Measurements from ENCODE around the gene ZNF385D.

GRCh38 chr3:21715662-21716061 lies 35.3 kb downstream of the ZNF385D start:
- TF ChIP-seq ZNF639 (CRISPR knock-in tag; conservative IDR thresholded peaks at IDR 0.05): no peak
- TF ChIP-seq RNF219 (CRISPR knock-in tag; IDR thresholded peaks at IDR 0.05): no peak
- TF ChIP-seq RBM22 (optimal IDR thresholded peaks at IDR 0.05; ENCODE audit: low read length): no peak
- no peak for TF ChIP-seq ATAD3A (CRISPR knock-in tag; IDR thresholded peaks at IDR 0.05)
- TF ChIP-seq KAT7 (CRISPR knock-in tag; IDR thresholded peaks at IDR 0.05; ENCODE audit: borderline replicate concordance): no peak

Data from HepG2 (cell line).